Vagina (tissue), 2 donors: Measurements from ENCODE around the gene RORC.
"Not testable (repeated sequence)": the region's sequence is repeated elsewhere in the genome, so short reads cannot be mapped to it uniquely, and the experiment has no call there.

Experiments
- POLR2A ChIP-seq, 2 donors: fragments of 450-650 bp; IDR thresholded peaks; one replicate each; pipeline ENCODE4 v1.6.1; 2017; ENCODE audit warnings: antibody characterized with exemption in 2 of 2, mild to moderate bottlenecking in 2 of 2, moderate library complexity in 2 of 2
- TF ChIP-seq, protein P1 (sequence below), 3 experiments: fragments of 450-650 bp in 2 of 3; fragments of 200-600 bp in 1 of 3; sonication (generic) in 1 of 3; IDR thresholded peaks; one replicate each; pipeline ENCODE4 v1.5.1; 2017 to 2019; ENCODE audit warnings: antibody characterized with exemption in 3 of 3, mild to moderate bottlenecking in 2 of 3, moderate library complexity in 2 of 3

DNA sequence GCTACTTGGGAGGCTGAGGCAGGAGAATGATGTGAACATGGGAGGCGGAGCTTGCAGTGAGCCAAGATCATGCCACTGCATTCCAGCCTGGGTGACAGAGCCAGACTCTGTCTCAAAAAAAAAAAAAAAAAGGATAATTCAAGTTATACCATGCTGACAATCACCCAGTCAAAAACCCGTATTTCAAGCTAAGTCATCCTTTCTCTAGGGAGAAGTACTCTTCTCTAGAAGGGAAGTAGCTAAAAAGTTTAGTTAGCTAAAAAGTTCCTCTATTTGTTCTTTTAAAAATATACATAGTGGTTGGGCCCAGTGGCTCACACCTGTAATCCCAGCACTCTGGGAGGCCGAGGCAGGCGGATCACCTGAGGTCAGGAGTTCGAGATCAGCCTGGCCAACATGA, 50.9 kb downstream of the RORC start:
- TF ChIP-seq, protein P1, sequence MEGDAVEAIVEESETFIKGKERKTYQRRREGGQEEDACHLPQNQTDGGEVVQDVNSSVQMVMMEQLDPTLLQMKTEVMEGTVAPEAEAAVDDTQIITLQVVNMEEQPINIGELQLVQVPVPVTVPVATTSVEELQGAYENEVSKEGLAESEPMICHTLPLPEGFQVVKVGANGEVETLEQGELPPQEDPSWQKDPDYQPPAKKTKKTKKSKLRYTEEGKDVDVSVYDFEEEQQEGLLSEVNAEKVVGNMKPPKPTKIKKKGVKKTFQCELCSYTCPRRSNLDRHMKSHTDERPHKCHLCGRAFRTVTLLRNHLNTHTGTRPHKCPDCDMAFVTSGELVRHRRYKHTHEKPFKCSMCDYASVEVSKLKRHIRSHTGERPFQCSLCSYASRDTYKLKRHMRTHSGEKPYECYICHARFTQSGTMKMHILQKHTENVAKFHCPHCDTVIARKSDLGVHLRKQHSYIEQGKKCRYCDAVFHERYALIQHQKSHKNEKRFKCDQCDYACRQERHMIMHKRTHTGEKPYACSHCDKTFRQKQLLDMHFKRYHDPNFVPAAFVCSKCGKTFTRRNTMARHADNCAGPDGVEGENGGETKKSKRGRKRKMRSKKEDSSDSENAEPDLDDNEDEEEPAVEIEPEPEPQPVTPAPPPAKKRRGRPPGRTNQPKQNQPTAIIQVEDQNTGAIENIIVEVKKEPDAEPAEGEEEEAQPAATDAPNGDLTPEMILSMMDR (IDR thresholded peaks at IDR 0.05), result not testable (repeated sequence)
- not testable (repeated sequence) for TF ChIP-seq POLR2A (IDR thresholded peaks at IDR 0.05)
